ENCODE measurements around the gene ANXA8.

- TF ChIP-seq CTCF (IDR thresholded peaks at IDR 0.05) (no peak), POLR2AphosphoS5 (IDR thresholded peaks at IDR 0.05; ENCODE audit: low read depth, low read length) (no peak), REST (IDR thresholded peaks at IDR 0.05; ENCODE audit: insufficient read depth in 1 of 2, low read depth in 2 of 2, low read length in 1 of 2) (no peak)
These were observed 26.1 kb downstream of the ANXA8 start for GRCh38 chr10:47457826-47458225.

Measured in Panc1 (cell line).